Measurements from ENCODE around the gene CMPK1. TPM values are rescaled to one million over a fixed set of nuclear protein-coding genes. Genes with fewer than 3 reads are reported as not detected.

CMPK1 gene
- total RNA-seq, 1 experiment from 2014 or later: 28.7 TPM

DNA sequence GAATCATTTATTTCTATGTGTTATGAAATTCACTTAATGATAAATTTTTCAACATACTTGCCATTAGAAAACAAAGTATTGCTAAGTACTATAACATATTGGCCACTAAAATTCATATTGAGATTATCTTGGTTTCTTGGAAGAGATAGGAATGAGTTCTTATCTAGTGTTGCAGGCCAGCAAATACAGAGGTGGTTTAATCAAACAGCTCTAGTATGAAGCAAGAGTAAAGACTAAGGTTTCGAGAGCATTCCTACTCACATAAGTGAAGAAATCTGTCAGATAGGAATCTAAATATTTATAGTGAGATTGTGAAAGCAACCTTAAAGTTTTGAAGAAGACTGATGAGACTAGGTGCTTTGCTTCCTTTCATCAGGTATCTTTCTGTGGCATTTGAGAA is 44.6 kb downstream of the CMPK1 start:
- Histone ChIP-seq H2BK120ac (ENCODE audit: low read depth, low read length, poor library complexity, severe bottlenecking) (no peak overlapping the region), H3K4me2 (ENCODE audit: insufficient read depth, insufficient read length, low read length) (no peak overlapping the region), H3K56ac (ENCODE audit: insufficient read length, low read depth, low read length) (no peak overlapping the region), H2BK15ac (ENCODE audit: low read depth, low read length) (no peak overlapping the region), H3K9me3 (ENCODE audit: control insufficient read depth, low read depth, low read length) (no peaks in the 10 kb centered on the region), H3K18ac (ENCODE audit: insufficient read length, low read depth, low read length) (no peak overlapping the region), H3K23ac (ENCODE audit: insufficient read length, low read depth, low read length) (no peak overlapping the region), H3K14ac (ENCODE audit: insufficient read depth, low read length) (no peak overlapping the region), H2BK20ac (ENCODE audit: low read depth, low read length, poor library complexity, severe bottlenecking) (no peak overlapping the region), H3K79me2 (ENCODE audit: insufficient read depth, low read length) (no peaks in the 10 kb centered on the region), H4K20me1 (ENCODE audit: control insufficient read depth, insufficient read depth, insufficient read length) (no peaks in the 10 kb centered on the region), H2BK5ac (ENCODE audit: insufficient read length, low read length) (no peak overlapping the region), H4K8ac (replicated peaks; ENCODE audit: insufficient read length, low read depth, low read length) (no peak overlapping the region), H3K23me2 (ENCODE audit: insufficient read length, low read depth, low read length, poor library complexity, severe bottlenecking) (no peaks in the 10 kb centered on the region), H3K79me1 (ENCODE audit: insufficient read depth, low read depth, low read length, poor library complexity, severe bottlenecking) (no peaks in the 10 kb centered on the region), H3K4me1 (ENCODE audit: insufficient read depth, low read length) (no peaks in the 10 kb centered on the region; the same call in 1 of the 2 replicates), H4K91ac (ENCODE audit: insufficient read length, low read depth, low read length) (no peak overlapping the region), H3K27me3 (ENCODE audit: insufficient read depth, low read length) (no peaks in the 10 kb centered on the region), H3K4ac (ENCODE audit: low read depth, low read length) (no peak overlapping the region), H2AFZ (ENCODE audit: low read length) (no peak overlapping the region), H4K5ac (ENCODE audit: insufficient read length, low read depth, low read length) (no peak overlapping the region), H3T11ph (ENCODE audit: low read length) (no peak overlapping the region), H3K27ac (ENCODE audit: insufficient read length, low read depth, low read length) (no peak overlapping the region), H2AK5ac (ENCODE audit: insufficient read length, low read length) (no peak overlapping the region), H3K9ac (ENCODE audit: extremely low read depth, insufficient read length, low read length) (no peak overlapping the region), H2BK12ac (ENCODE audit: insufficient read length, low read depth, low read length) (no peak overlapping the region)
- WGBS (ENCODE audit: extremely low coverage, insufficient read length, low lambda C conversion rate): no CpG with 5 or more reads among the region's 1 CpG
- TF ChIP-seq, protein P1, sequence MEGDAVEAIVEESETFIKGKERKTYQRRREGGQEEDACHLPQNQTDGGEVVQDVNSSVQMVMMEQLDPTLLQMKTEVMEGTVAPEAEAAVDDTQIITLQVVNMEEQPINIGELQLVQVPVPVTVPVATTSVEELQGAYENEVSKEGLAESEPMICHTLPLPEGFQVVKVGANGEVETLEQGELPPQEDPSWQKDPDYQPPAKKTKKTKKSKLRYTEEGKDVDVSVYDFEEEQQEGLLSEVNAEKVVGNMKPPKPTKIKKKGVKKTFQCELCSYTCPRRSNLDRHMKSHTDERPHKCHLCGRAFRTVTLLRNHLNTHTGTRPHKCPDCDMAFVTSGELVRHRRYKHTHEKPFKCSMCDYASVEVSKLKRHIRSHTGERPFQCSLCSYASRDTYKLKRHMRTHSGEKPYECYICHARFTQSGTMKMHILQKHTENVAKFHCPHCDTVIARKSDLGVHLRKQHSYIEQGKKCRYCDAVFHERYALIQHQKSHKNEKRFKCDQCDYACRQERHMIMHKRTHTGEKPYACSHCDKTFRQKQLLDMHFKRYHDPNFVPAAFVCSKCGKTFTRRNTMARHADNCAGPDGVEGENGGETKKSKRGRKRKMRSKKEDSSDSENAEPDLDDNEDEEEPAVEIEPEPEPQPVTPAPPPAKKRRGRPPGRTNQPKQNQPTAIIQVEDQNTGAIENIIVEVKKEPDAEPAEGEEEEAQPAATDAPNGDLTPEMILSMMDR (conservative IDR thresholded peaks at IDR 0.05): no peak
- H3K9me3 Mint-ChIP-seq: no peaks in the 10 kb centered on the region
- no peak for DNase-seq
- H3K4me1 Mint-ChIP-seq: peaks cover 11% of the 10 kb centered on the region in 2 experiments
- peaks cover 2 to 19% (median 12%) of the 10 kb centered on the region in 3 experiments; a peak in 5 of 7 replicates for H3K36me3 Mint-ChIP-seq (ENCODE audit: insufficient read depth in 1 of 3, low read depth in 3 of 3)
- no peak overlapping the region for H3K4me3 Mint-ChIP-seq
- no peaks in the 10 kb centered on the region for H3K27me3 Mint-ChIP-seq (ENCODE audit: low read depth)
- H3K27ac Mint-ChIP-seq: no peak overlapping the region

All from H9 (cell line).